H9 (cell line): ENCODE results near the gene SCNN1B. TPM values are rescaled to one million over a fixed set of nuclear protein-coding genes. Genes with fewer than 3 reads are reported as not detected.

Experiments used
- DNase-seq: peaks from one replicate; pipeline ENCODE4 v3.0.0-alpha.2; 2017
- H2AFZ ChIP-seq: one replicate; pipeline ENCODE4 v1.6.1; 2013; ENCODE audit warnings: mild to moderate bottlenecking, low read length, control low read depth, moderate library complexity
- H2AK5ac ChIP-seq: 2 replicates; pipeline ENCODE4 v1.6.1; 2013; ENCODE audit warnings: low read length, control low read depth, mixed read lengths; ENCODE audit not compliant: insufficient read length
- H2BK120ac ChIP-seq: one replicate; pipeline ENCODE4 v1.6.1; 2013; ENCODE audit warnings: low read depth, mild to moderate bottlenecking, low read length, control low read depth, inconsistent platforms; ENCODE audit not compliant: poor library complexity, severe bottlenecking
- H2BK12ac ChIP-seq: 2 replicates; pipeline ENCODE4 v1.6.1; 2013; ENCODE audit warnings: low read length, control low read depth, mixed read lengths, low read depth; ENCODE audit not compliant: insufficient read length
- H2BK15ac ChIP-seq: 2 replicates; pipeline ENCODE4 v1.6.1; 2013; ENCODE audit warnings: low read depth, low read length, control low read depth
- H2BK20ac ChIP-seq: one replicate; pipeline ENCODE4 v1.6.1; 2013; ENCODE audit warnings: low read depth, mild to moderate bottlenecking, low read length, control low read depth, inconsistent platforms; ENCODE audit not compliant: poor library complexity, severe bottlenecking
- H2BK5ac ChIP-seq: 2 replicates; pipeline ENCODE4 v1.6.1; 2013; ENCODE audit warnings: low read length, control low read depth, mixed read lengths; ENCODE audit not compliant: insufficient read length
- H3K14ac ChIP-seq: 2 replicates; pipeline ENCODE4 v1.6.1; 2013; ENCODE audit warnings: low read length, control low read depth; ENCODE audit not compliant: insufficient read depth
- H3K18ac ChIP-seq: 2 replicates; pipeline ENCODE4 v1.6.1; 2013; ENCODE audit warnings: low read depth, mild to moderate bottlenecking, mixed read lengths, low read length, control low read depth; ENCODE audit not compliant: insufficient read length
- H3K23ac ChIP-seq: 2 replicates; pipeline ENCODE4 v1.6.1; 2013; ENCODE audit warnings: low read length, control low read depth, mixed read lengths, low read depth; ENCODE audit not compliant: insufficient read length
- H3K23me2 ChIP-seq: 2 replicates; pipeline ENCODE4 v1.6.1; 2013; ENCODE audit warnings: low read depth, mild to moderate bottlenecking, mixed read lengths, low read length, control low read depth; ENCODE audit not compliant: insufficient read length, poor library complexity, severe bottlenecking
- H3K27ac ChIP-seq: 2 replicates; pipeline ENCODE4 v1.5.1; 2013; ENCODE audit warnings: low read length, control low read depth, mixed read lengths, low read depth; ENCODE audit not compliant: insufficient read length
- H3K27me3 ChIP-seq: 2 replicates; pipeline ENCODE4 v1.6.1; 2013; ENCODE audit warnings: low read length, control low read depth, inconsistent platforms; ENCODE audit not compliant: insufficient read depth
- H3K4ac ChIP-seq: 2 replicates; pipeline ENCODE4 v1.6.1; 2013; ENCODE audit warnings: low read depth, mild to moderate bottlenecking, control low read depth, inconsistent platforms, low read length, moderate library complexity
- H3K4me1 ChIP-seq: 2 replicates; pipeline ENCODE4 v1.6.1; 2013; ENCODE audit warnings: low read length, control low read depth, inconsistent platforms; ENCODE audit not compliant: insufficient read depth
- H3K4me2 ChIP-seq: 2 replicates; pipeline ENCODE4 v1.6.1; 2013; ENCODE audit warnings: low read length, control low read depth, mixed read lengths; ENCODE audit not compliant: insufficient read length, insufficient read depth
- H3K56ac ChIP-seq: 2 replicates; pipeline ENCODE4 v1.6.1; 2013; ENCODE audit warnings: low read depth, mild to moderate bottlenecking, mixed read lengths, low read length, control low read depth; ENCODE audit not compliant: insufficient read length
- H3K79me1 ChIP-seq: 2 replicates; pipeline ENCODE4 v1.6.1; 2013; ENCODE audit warnings: low read depth, mild to moderate bottlenecking, moderate library complexity, low read length, control low read depth, inconsistent platforms; ENCODE audit not compliant: insufficient read depth, poor library complexity, severe bottlenecking
- H3K79me2 ChIP-seq: 2 replicates; pipeline ENCODE4 v1.6.1; 2013; ENCODE audit warnings: low read length, control low read depth, inconsistent platforms; ENCODE audit not compliant: insufficient read depth
- H3K9ac ChIP-seq: 2 replicates; pipeline ENCODE4 v1.6.1; 2013; ENCODE audit warnings: low read length, control low read depth, mixed read lengths; ENCODE audit not compliant: insufficient read length; ENCODE audit errors: extremely low read depth
- H3K9me3 ChIP-seq: one replicate; pipeline ENCODE4 v1.6.1; 2013; ENCODE audit warnings: low read depth, low read length, inconsistent platforms; ENCODE audit not compliant: control insufficient read depth
- H3T11ph ChIP-seq: one replicate; pipeline ENCODE4 v1.6.1; 2013; ENCODE audit warnings: mild to moderate bottlenecking, low read length, control low read depth, inconsistent platforms
- H4K20me1 ChIP-seq: one replicate; pipeline ENCODE4 v1.6.1; 2013; ENCODE audit not compliant: control insufficient read depth, insufficient read length, insufficient read depth
- H4K5ac ChIP-seq: 2 replicates; pipeline ENCODE4 v1.6.1; 2013; ENCODE audit warnings: low read depth, mild to moderate bottlenecking, mixed read lengths, low read length, control low read depth; ENCODE audit not compliant: insufficient read length
- H4K8ac ChIP-seq: replicated peaks from 2 replicates; pipeline ENCODE4 v1.6.1; 2013; ENCODE audit warnings: low read length, control low read depth, mixed read lengths, low read depth; ENCODE audit not compliant: insufficient read length
- H4K91ac ChIP-seq: 2 replicates; pipeline ENCODE4 v1.6.1; 2013; ENCODE audit warnings: low read depth, mild to moderate bottlenecking, moderate library complexity, mixed read lengths, low read length, control low read depth; ENCODE audit not compliant: insufficient read length
- H3K27ac Mint-ChIP-seq, 3 experiments: 2 replicates in 2 of 3; 3 replicates in 1 of 3; pipeline ENCODE4 v1.8.0; 2020 to 2021; ENCODE audit warnings: mixed read lengths in 3 of 3, mild to moderate bottlenecking in 1 of 3, moderate library complexity in 1 of 3
- H3K27me3 Mint-ChIP-seq: 2 replicates; pipeline ENCODE4 v1.8.0; 2021; ENCODE audit warnings: low read depth, mild to moderate bottlenecking, moderate library complexity, mixed read lengths
- H3K36me3 Mint-ChIP-seq, 3 experiments: 2 replicates in 2 of 3; 3 replicates in 1 of 3; pipeline ENCODE4 v1.8.0; 2020 to 2021; ENCODE audit warnings: low read depth in 3 of 3, mixed read lengths in 3 of 3; ENCODE audit not compliant: insufficient read depth in 1 of 3
- H3K4me1 Mint-ChIP-seq, 2 experiments: 2 replicates each; pipeline ENCODE4 v1.8.0; 2020; ENCODE audit warnings: mixed read lengths in 2 of 2
- H3K4me3 Mint-ChIP-seq, 2 experiments: 2 replicates in 1 of 2; 3 replicates in 1 of 2; pipeline ENCODE4 v1.8.0; 2020 to 2021; ENCODE audit warnings: mild to moderate bottlenecking in 2 of 2, mixed read lengths in 2 of 2, moderate library complexity in 1 of 2
- H3K9me3 Mint-ChIP-seq, 2 experiments: 2 replicates in 1 of 2; 3 replicates in 1 of 2; pipeline ENCODE4 v1.8.0; 2020; ENCODE audit warnings: mild to moderate bottlenecking in 2 of 2, mixed read lengths in 2 of 2, moderate library complexity in 1 of 2
- WGBS: extraction: QIAGEN DNeasy Blood & Tissue Kit; methylation state at CpG from one replicate; pipeline ENCODE4 v1.1.7; 2013; ENCODE audit warnings: missing lambda C conversion rate, low lambda C conversion rate, mixed read lengths; ENCODE audit not compliant: insufficient read length; ENCODE audit errors: extremely low coverage; 5-methylcytosine and 5-hydroxymethylcytosine counted together
- total RNA-seq: library from RNA; stranded (reverse); gene quantifications from 2 replicates; pipeline ENCODE4 v1.2.1, GENCODE V29; 2021
- TF ChIP-seq, protein P1 (sequence below): fragments of 200-600 bp; sonication (generic); conservative IDR thresholded peaks from 3 replicates; pipeline ENCODE4 v1.8.0; 2021; ENCODE audit warnings: antibody characterized with exemption, mild to moderate bottlenecking

Gene SCNN1B
- total RNA-seq, 1 experiment from 2014 or later, result 0.11 TPM

DNA sequence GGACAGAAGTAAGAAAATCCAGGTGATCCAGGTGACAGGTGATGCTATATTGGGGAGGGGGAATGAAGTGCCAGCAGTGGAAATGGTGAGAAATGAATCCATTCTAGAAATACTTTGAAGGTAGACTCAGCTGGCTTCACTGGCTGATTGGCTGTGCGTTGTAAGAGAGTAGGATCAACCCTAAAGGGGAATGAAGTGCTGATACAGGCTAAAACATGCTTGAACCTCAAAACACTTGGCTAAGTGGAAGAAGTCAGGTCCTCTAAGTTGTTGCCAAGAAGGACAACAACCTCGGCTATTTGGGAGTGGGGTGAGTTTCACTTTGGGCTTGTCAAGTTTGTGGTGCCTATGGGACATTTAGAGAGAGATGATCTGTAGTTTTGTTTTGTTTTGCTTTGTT is 24.1 kb upstream of the SCNN1B start:
- Mint-ChIP-seq H3K9me3 (peaks cover 0 to 4% of the 10 kb centered on the region in 2 experiments; a peak in 1 of 5 replicates), H3K36me3 (peaks cover 0 to 4% (median 0%) of the 10 kb centered on the region in 3 experiments; a peak in 1 of 7 replicates), H3K4me3 (no peak overlapping the region), H3K27ac (peak overlapping the region in 1 of 3 experiments; percentile 25; a peak in 1 of 7 replicates), H3K4me1 (peaks cover 28 to 36% of the 10 kb centered on the region in 2 experiments), H3K27me3 (peaks cover 3% of the 10 kb centered on the region; the same call in 1 of the 2 replicates)
- H3K4me2 ChIP-seq, result no peak overlapping the region
- no peaks in the 10 kb centered on the region for H3K27me3 ChIP-seq
- H3K18ac ChIP-seq, result no peak overlapping the region
- TF ChIP-seq, protein P1, sequence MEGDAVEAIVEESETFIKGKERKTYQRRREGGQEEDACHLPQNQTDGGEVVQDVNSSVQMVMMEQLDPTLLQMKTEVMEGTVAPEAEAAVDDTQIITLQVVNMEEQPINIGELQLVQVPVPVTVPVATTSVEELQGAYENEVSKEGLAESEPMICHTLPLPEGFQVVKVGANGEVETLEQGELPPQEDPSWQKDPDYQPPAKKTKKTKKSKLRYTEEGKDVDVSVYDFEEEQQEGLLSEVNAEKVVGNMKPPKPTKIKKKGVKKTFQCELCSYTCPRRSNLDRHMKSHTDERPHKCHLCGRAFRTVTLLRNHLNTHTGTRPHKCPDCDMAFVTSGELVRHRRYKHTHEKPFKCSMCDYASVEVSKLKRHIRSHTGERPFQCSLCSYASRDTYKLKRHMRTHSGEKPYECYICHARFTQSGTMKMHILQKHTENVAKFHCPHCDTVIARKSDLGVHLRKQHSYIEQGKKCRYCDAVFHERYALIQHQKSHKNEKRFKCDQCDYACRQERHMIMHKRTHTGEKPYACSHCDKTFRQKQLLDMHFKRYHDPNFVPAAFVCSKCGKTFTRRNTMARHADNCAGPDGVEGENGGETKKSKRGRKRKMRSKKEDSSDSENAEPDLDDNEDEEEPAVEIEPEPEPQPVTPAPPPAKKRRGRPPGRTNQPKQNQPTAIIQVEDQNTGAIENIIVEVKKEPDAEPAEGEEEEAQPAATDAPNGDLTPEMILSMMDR, result no peak
- H3K4me1 ChIP-seq, result no peaks in the 10 kb centered on the region
- no peak overlapping the region for H3K56ac ChIP-seq
- H2AK5ac ChIP-seq, result no peak overlapping the region
- no peaks in the 10 kb centered on the region for H3K23me2 ChIP-seq
- no peak overlapping the region for H3K14ac ChIP-seq
- H2AFZ ChIP-seq, result no peak overlapping the region
- no peak for DNase-seq
- H2BK120ac ChIP-seq, result no peak overlapping the region
- no peak overlapping the region for H2BK12ac ChIP-seq
- H3K79me1 ChIP-seq, result no peaks in the 10 kb centered on the region
- H3K9me3 ChIP-seq, result no peaks in the 10 kb centered on the region
- no peak overlapping the region for H4K5ac ChIP-seq
- WGBS, result no CpG with 5 or more reads among the region's 2 CpGs
- no peak overlapping the region for H2BK15ac ChIP-seq
- no peak overlapping the region for H3K27ac ChIP-seq
- no peak overlapping the region for H2BK5ac ChIP-seq
- H4K8ac ChIP-seq, result no peak overlapping the region
- H3K4ac ChIP-seq, result no peak overlapping the region
- H4K20me1 ChIP-seq, result no peaks in the 10 kb centered on the region
- no peak overlapping the region for H2BK20ac ChIP-seq
- H4K91ac ChIP-seq, result no peak overlapping the region
- no peak overlapping the region for H3T11ph ChIP-seq
- no peaks in the 10 kb centered on the region for H3K79me2 ChIP-seq
- H3K9ac ChIP-seq, result no peak overlapping the region
- no peak overlapping the region for H3K23ac ChIP-seq
